ENCODE data around the gene CCNI. TPM values are rescaled to one million over a fixed set of nuclear protein-coding genes. Genes with fewer than 3 reads are reported as not detected.
"Not testable (repeated sequence)": the region's sequence is repeated elsewhere in the genome, so short reads cannot be mapped to it uniquely, and the experiment has no call there.

CCNI gene
- total RNA-seq, 1 experiment from 2014 or later: 92.6 TPM

- DNase-seq (ENCODE audit: low spot score): no peak
These were observed 7.3 kb upstream of the CCNI start for GRCh38 chr4:77082886-77083608.

- not testable (repeated sequence) for DNase-seq (ENCODE audit: low spot score)
These were observed 5.0 kb upstream of the CCNI start for GRCh38 chr4:77080806-77081205.

- DNase-seq (ENCODE audit: low spot score): no peak
These were observed 3.5 kb upstream of the CCNI start for GRCh38 chr4:77079281-77079680.

- DNase-seq (ENCODE audit: low spot score): no peak
These were observed 2.6 kb upstream of the CCNI start for GRCh38 chr4:77078401-77078800.

GRCh38 chr4:77076889-77077635, 1.3 kb upstream of the CCNI start:
- no peak for DNase-seq (ENCODE audit: low spot score)

GRCh38 chr4:77074981-77075855, 571 bp downstream of the CCNI start:
- peak; percentile 45 for DNase-seq (ENCODE audit: low spot score)

- DNase-seq (ENCODE audit: low spot score): peak; percentile 33
These were observed 1.4 kb downstream of the CCNI start for GRCh38 chr4:77074381-77074831.

GRCh38 chr4:77073981-77074380, 1.8 kb downstream of the CCNI start:
- no peak for DNase-seq (ENCODE audit: low spot score)

GRCh38 chr4:77073106-77073809, 2.5 kb downstream of the CCNI start:
- peak; percentile 27 for DNase-seq (ENCODE audit: low spot score)

GRCh38 chr4:77072195-77072753, 3.5 kb downstream of the CCNI start:
- peak; percentile 23 for DNase-seq (ENCODE audit: low spot score)

- DNase-seq (ENCODE audit: low spot score): not testable (repeated sequence)
These were observed 6.3 kb downstream of the CCNI start for GRCh38 chr4:77069514-77069913.

- DNase-seq (ENCODE audit: low spot score): no peak
These were observed 10.4 kb downstream of the CCNI start for GRCh38 chr4:77065382-77065781.

GRCh38 chr4:77062856-77063255, 12.9 kb downstream of the CCNI start:
- no peak for DNase-seq (ENCODE audit: low spot score)

GRCh38 chr4:77052352-77052751, 23.4 kb downstream of the CCNI start:
- DNase-seq (ENCODE audit: low spot score): peak; percentile 79

GRCh38 chr4:77050962-77051361, 24.8 kb downstream of the CCNI start:
- no peak for DNase-seq (ENCODE audit: low spot score)

- peak; percentile 37 for DNase-seq (ENCODE audit: low spot score)
These were observed 28.8 kb downstream of the CCNI start for GRCh38 chr4:77047037-77047436.

GRCh38 chr4:77045490-77045889, 30.3 kb downstream of the CCNI start:
- DNase-seq (ENCODE audit: low spot score): peak; percentile 42

GRCh38 chr4:77044461-77045150, 31.2 kb downstream of the CCNI start:
- peak; percentile 76 for DNase-seq (ENCODE audit: low spot score)

GRCh38 chr4:77043507-77044136, 32.2 kb downstream of the CCNI start:
- no peak for DNase-seq (ENCODE audit: low spot score)

Data from HT-29 (cell line).